Lung (tissue), 12 donors: ENCODE results near the gene C3orf22. TPM values are rescaled to one million over a fixed set of nuclear protein-coding genes. Genes with fewer than 3 reads are reported as not detected.
"Not testable (repeated sequence)": the region's sequence is repeated elsewhere in the genome, so short reads cannot be mapped to it uniquely, and the experiment has no call there.

Source experiments
- ATAC-seq: fragments of 200-7000 bp; cut with Tn5 transposase; one replicate; pipeline ENCODE4 v1.9.1; 2020; ENCODE audit warnings: moderate number of reproducible peaks; ENCODE audit not compliant: insufficient read depth, low FRiP score
- DNase-seq, 3 donors: peaks; one replicate each; pipeline ENCODE4 v3.0.0-alpha.2; 2013 to 2017
- H3K27ac ChIP-seq, 2 donors: one replicate each; pipeline ENCODE4 v1.5.1; 2013; ENCODE audit warnings: mild to moderate bottlenecking in 2 of 2, moderate library complexity in 2 of 2, control low read depth in 1 of 2, inconsistent platforms in 1 of 2, low read depth in 1 of 2, low read length in 1 of 2
- H3K27me3 ChIP-seq, 3 donors: one replicate each; pipeline ENCODE4 v1.5.1; 2013; ENCODE audit warnings: low read length in 2 of 3; ENCODE audit not compliant: control insufficient read depth in 3 of 3, insufficient read depth in 3 of 3
- H3K36me3 ChIP-seq, 4 donors: one replicate each; pipeline ENCODE4 v1.5.1; 2013; ENCODE audit warnings: low read length in 4 of 4, mild to moderate bottlenecking in 1 of 4, moderate library complexity in 1 of 4; ENCODE audit not compliant: control insufficient read depth in 4 of 4, insufficient read depth in 4 of 4
- H3K4me1 ChIP-seq, 5 donors: one replicate each; pipeline ENCODE4 v1.5.1; 2013; ENCODE audit warnings: low read length in 5 of 5, mild to moderate bottlenecking in 2 of 5, moderate library complexity in 1 of 5; ENCODE audit not compliant: control insufficient read depth in 5 of 5, insufficient read depth in 5 of 5
- H3K4me3 ChIP-seq: one replicate; pipeline ENCODE4 v1.5.1; 2013; ENCODE audit warnings: mild to moderate bottlenecking, control low read depth, moderate library complexity
- H3K9ac ChIP-seq, 2 donors: one replicate each; pipeline ENCODE4 v1.5.1; 2013; ENCODE audit warnings: low read length in 2 of 2, control low read depth in 1 of 2; ENCODE audit not compliant: insufficient read depth in 1 of 2
- H3K9me3 ChIP-seq, 4 donors: one replicate each; pipeline ENCODE4 v1.5.1; 2013; ENCODE audit warnings: low read length in 3 of 4, mild to moderate bottlenecking in 1 of 4, moderate library complexity in 1 of 4; ENCODE audit not compliant: control insufficient read depth in 4 of 4, insufficient read depth in 3 of 4
- CTCF ChIP-seq: IDR thresholded peaks from 2 replicates; pipeline ENCODE4 v1.5.1; 2012; ENCODE audit warnings: mild to moderate bottlenecking; ENCODE audit errors: control extremely low read depth, extremely low read depth
- WGBS, 2 donors: extraction: QIAGEN DNeasy Blood & Tissue Kit; methylation state at CpG; one replicate each; pipeline ENCODE4 v1.1.7; 2013; 5-methylcytosine and 5-hydroxymethylcytosine counted together
- polyA plus RNA-seq, 2 donors: library from polyadenylated mRNA; stranded (reverse); fragments of 200-250 nt; gene quantifications; one replicate each; pipeline ENCODE4 v1.2.1, GENCODE V29; 2013
- total RNA-seq, 2 donors: library from RNA; depleted of rRNA in 1 of 2; stranded (reverse); fragments of >200 nt in 1 of 2; gene quantifications; one replicate each; pipeline ENCODE4 v1.2.1, GENCODE V29; 2014 to 2021
- donor health status: control.
- donor health status: control.
- donor health status: Bipolar disorder and iron deficiency.
- donor health status: healthy.
- donor health status: DM: yes; HTN: yes; CAD: no.

Gene C3orf22
- total and polyA plus RNA-seq, 4 donors = 0.28 TPM; not detected in 3

GRCh38 chr3:126536126-126536525, 22.6 kb downstream of the C3orf22 start:
- Histone ChIP-seq H3K27ac (no peak overlapping the region), H3K4me3 (no peak overlapping the region), H3K27me3 (peaks cover 0 to 23% (median 5%) of the 10 kb centered on the region in 3 donors), H3K4me1 (peaks cover 0 to 2% (median 0%) of the 10 kb centered on the region in 5 donors), H3K9ac (no peak overlapping the region), H3K36me3 (no peaks in the 10 kb centered on the region), H3K9me3 (no peaks in the 10 kb centered on the region)
- no peak for TF ChIP-seq CTCF
- DNase-seq = no peak
- ATAC-seq = no peak
- 83 to 88% methylated on average over 3 of the region's 3 CpGs for WGBS, 2 donors

- peaks cover 0 to 18% (median 3%) of the 10 kb centered on the region in 3 donors for H3K27me3 ChIP-seq
- H3K9ac ChIP-seq = no peak overlapping the region
- DNase-seq (no peak), ATAC-seq (no peak)
- no peaks in the 10 kb centered on the region for H3K36me3 ChIP-seq
- H3K9me3 ChIP-seq = no peaks in the 10 kb centered on the region
- no peak overlapping the region for H3K27ac ChIP-seq
- H3K4me3 ChIP-seq = no peak overlapping the region
- H3K4me1 ChIP-seq = peaks cover 0 to 2% (median 0%) of the 10 kb centered on the region in 5 donors
- no peak for TF ChIP-seq CTCF
Measured at GRCh38 chr3:126535636-126536035, 23.1 kb downstream of the C3orf22 start.

GRCh38 chr3:126534716-126535115, 24.0 kb downstream of the C3orf22 start:
- not testable (repeated sequence) for ATAC-seq, DNase-seq, H3K27ac ChIP-seq, H3K36me3 ChIP-seq, H3K4me3 ChIP-seq, H3K9me3 ChIP-seq, H3K9ac ChIP-seq, H3K4me1 ChIP-seq, H3K27me3 ChIP-seq
- WGBS, 2 donors = 86 to 95% methylated on average over 7 of the region's 7 CpGs

- no peak for ATAC-seq
- Histone ChIP-seq H3K36me3 (no peaks in the 10 kb centered on the region), H3K9ac (no peak overlapping the region), H3K27me3 (peaks cover 0 to 8% (median 0%) of the 10 kb centered on the region in 3 donors), H3K4me1 (peaks cover 0 to 2% (median 0%) of the 10 kb centered on the region in 5 donors), H3K27ac (no peak overlapping the region), H3K9me3 (no peaks in the 10 kb centered on the region), H3K4me3 (no peak overlapping the region)
- TF ChIP-seq CTCF = no peak
- no peak for DNase-seq
Measured at GRCh38 chr3:126533506-126533905, 25.2 kb downstream of the C3orf22 start.
